Activated T-helper 1 cell treated with anti-CD3 and anti-CD28 coated beads, Interleukin-12 subunit alpha, Interleukin-12 subunit beta, Interleukin-2, Interleukin-4 antibody, amounts not matched to agents 30 ng/mL and 10 ng/mL and 1 ng/mL, durations not matched to agents 14 hours and 24 hours and 36 hours (primary cell): ENCODE results near the gene TNIP2. TPM values are rescaled to one million over a fixed set of nuclear protein-coding genes. Genes with fewer than 3 reads are reported as not detected.

Experiments
- DNase-seq: peaks from one replicate; pipeline ENCODE4 v3.0.0; 2021; ENCODE audit warnings: low spot score
- H3K27ac Mint-ChIP-seq: one replicate; pipeline ENCODE4 v1.8.0; 2021; ENCODE audit warnings: mild to moderate bottlenecking, mixed read lengths
- H3K27me3 Mint-ChIP-seq: one replicate; pipeline ENCODE4 v1.8.0; 2022; ENCODE audit warnings: mild to moderate bottlenecking, moderate library complexity, mixed read lengths; ENCODE audit not compliant: insufficient read depth
- H3K36me3 Mint-ChIP-seq: one replicate; pipeline ENCODE4 v1.8.0; 2021; ENCODE audit warnings: low read depth, mixed read lengths
- H3K4me1 Mint-ChIP-seq: one replicate; pipeline ENCODE4 v1.8.0; 2021; ENCODE audit warnings: low read depth, mixed read lengths
- H3K4me3 Mint-ChIP-seq: one replicate; pipeline ENCODE4 v1.8.0; 2021; ENCODE audit warnings: mild to moderate bottlenecking, moderate library complexity, mixed read lengths
- H3K9me3 Mint-ChIP-seq: one replicate; pipeline ENCODE4 v1.8.0; 2021; ENCODE audit warnings: mixed read lengths
- intact Hi-C: fragments of 100-400 bp; cut with micrococcal nuclease; formaldehyde crosslinking; loops from one replicate; pipeline ENCODE4 v1.15.1; 2024
- total RNA-seq: library from RNA; stranded (reverse); gene quantifications from 2 replicates; pipeline ENCODE4 v1.2.3, GENCODE V29; 2022

The TNIP2 gene
- total RNA-seq, 1 donor from 2014 or later = 98.6 TPM

DNA sequence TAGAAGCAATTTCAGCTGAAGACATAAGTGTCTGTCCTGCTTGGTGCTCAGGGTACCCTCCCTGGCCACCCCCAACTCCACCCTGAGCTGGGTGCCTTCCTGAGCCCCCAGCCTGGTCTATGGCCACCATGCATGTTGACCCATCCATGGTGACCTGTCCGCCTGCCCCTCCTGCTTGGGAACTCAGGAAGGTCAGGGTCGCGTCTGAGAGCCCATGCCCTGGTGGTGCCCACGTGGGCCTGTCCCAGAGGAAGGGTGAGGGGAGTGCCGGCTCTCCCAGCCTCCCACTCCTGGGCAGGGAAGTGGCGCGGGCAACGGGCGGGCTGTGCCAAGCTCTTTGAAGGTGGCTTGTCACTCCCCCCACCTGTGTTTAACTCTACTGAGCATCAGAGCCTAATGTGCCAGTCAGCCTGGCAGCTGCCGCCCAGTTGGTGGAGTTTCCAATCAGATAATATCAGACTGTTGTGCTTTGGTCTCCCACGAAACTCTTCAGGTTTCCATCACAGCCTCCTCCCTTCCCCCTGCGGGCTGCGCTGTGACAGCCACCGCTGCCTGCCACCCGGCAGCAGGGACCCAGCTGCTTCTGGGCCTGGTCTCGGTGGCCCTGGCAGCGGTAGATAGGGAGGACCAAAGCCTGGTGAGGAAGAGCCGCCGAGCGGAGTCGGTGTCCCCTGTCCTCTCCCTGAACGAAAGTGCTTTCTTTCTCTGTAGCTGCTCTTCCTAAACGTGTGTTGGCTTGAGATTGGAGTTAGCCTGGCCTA, 41.6 kb upstream of the TNIP2 start:
- Mint-ChIP-seq H3K27me3 (no peaks in the 10 kb centered on the region), H3K27ac (peak overlapping the region; percentile 92), H3K36me3 (peaks cover 13% of the 10 kb centered on the region), H3K4me1 (peaks cover 56% of the 10 kb centered on the region), H3K4me3 (peak overlapping the region; percentile 87), H3K9me3 (no peaks in the 10 kb centered on the region)
- DNase-seq = no peak
- intact Hi-C loops = loop anchor here (1.0 to 2.0 kb wide), 4 partner anchors 10 to 51 kb away; no protein-coding TSS in a partner anchor

- DNase-seq = no peak
- intact Hi-C loops = no loop called here
- H3K36me3 Mint-ChIP-seq = peaks cover 13% of the 10 kb centered on the region
Observed at GRCh38 chr4:2796849-2797544, 40.9 kb upstream of the TNIP2 start.

DNA sequence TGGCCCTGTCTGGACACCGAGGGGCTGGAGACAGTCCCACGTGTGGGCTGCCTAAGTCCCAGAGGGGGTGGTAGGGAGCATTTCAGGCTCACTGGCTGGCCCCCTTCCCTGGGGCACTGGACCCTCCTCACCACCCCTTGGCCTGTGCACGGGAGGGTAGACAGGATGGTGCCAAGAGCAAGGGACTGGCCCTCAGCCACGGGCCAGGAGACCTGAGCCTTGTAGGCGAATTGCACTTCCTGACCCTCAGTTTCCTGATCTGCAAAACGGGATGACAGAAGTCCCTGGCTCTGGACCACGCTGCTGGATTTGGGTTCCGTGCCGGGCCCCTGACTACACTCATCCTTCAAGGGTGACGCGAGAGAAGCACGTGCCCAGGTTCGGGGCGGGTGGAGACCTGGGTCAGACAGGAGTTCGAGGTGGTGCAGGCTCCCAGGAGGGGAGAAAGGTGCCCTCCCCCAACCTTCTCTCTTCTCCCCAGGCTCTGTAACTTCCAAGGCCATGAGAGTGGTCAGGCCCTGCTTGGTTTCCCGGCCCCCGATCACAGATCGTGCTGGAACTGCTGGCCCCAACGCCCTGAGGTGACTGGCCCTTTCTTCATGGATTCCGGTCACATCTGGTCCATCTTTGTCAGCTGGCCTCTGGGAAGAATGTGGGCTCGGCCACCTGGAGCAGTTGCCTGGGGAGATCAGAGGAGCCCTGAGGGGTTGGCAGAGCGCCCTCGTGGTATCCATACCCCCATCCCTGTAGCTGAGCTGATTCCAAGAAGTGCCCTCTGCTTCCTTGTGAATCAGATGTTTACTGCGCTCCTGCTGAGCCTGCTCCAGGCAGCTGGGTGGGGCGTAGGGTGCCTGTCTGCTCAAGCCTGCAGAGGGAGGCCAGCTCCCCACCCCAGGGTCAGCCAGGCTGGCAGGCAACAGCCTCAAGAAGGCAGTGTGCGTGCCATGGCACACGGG, 40.0 kb upstream of the TNIP2 start:
- H3K4me1 Mint-ChIP-seq = peaks cover 56% of the 10 kb centered on the region
- no peak overlapping the region for H3K27ac Mint-ChIP-seq
- H3K36me3 Mint-ChIP-seq = peaks cover 13% of the 10 kb centered on the region
- peak overlapping the region; percentile 39 for H3K4me3 Mint-ChIP-seq
- no peak for DNase-seq
- H3K27me3 Mint-ChIP-seq = no peaks in the 10 kb centered on the region
- no peaks in the 10 kb centered on the region for H3K9me3 Mint-ChIP-seq
- intact Hi-C loops = no loop called here

More at GRCh38 chr4:2796849-2797544, 40.9 kb upstream of the TNIP2 start:
- no peak overlapping the region for H3K27ac Mint-ChIP-seq
- H3K9me3 Mint-ChIP-seq = no peaks in the 10 kb centered on the region
- H3K27me3 Mint-ChIP-seq = no peaks in the 10 kb centered on the region
- peaks cover 59% of the 10 kb centered on the region for H3K4me1 Mint-ChIP-seq
- H3K4me3 Mint-ChIP-seq = peak overlapping the region; percentile 87

GRCh38 chr4:2795300-2795892, 39.3 kb upstream of the TNIP2 start:
- H3K4me3 Mint-ChIP-seq = peak overlapping the region; percentile 88
- H3K4me1 Mint-ChIP-seq = peaks cover 56% of the 10 kb centered on the region
- peaks cover 13% of the 10 kb centered on the region for H3K36me3 Mint-ChIP-seq
- H3K27ac Mint-ChIP-seq = no peak overlapping the region
- no peak for DNase-seq
- intact Hi-C loops = no loop called here
- no peaks in the 10 kb centered on the region for H3K9me3 Mint-ChIP-seq
- H3K27me3 Mint-ChIP-seq = no peaks in the 10 kb centered on the region

DNA sequence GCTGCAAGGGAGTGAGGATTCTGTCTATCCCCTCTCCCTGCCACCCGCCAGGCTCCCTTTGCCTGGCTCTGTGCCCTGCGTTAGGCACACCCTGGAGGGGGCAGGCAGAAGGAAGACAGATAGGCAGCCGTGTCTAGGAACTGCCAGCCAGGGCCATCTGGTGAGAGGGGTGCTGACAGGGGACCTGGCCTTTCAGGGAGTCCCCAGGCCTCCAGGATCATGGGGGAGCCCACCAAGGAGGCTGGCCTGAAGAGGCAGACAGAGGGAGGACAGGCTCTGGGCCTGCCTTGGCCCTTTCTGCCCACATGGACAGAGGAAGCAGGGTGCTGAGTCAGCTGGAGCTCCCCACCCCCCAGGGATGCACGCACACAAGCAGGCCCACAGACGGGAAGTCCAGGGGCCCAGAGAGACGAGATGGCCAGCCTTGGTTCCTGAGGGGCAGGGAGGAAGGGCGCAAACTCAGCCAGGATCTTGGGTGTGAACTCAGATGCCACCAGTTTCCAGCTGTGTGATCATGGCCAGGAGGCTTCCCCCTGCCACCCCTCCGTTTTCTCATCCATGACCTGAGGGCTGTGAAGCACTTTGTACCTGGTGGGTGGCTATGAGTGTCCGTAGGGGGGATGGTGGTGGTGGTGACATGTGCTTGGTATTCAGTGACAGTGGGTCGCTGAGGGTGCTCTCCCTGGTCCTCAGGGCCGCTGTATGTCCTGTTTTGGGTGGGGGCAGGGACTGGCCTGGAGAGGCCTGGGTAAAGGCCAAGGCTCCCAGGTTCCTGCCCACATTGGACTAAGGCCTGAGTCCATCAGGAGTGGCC, 38.6 kb upstream of the TNIP2 start:
- Mint-ChIP-seq H3K4me3 (peak overlapping the region; percentile 88), H3K36me3 (peaks cover 13% of the 10 kb centered on the region), H3K4me1 (peaks cover 56% of the 10 kb centered on the region), H3K27me3 (no peaks in the 10 kb centered on the region), H3K27ac (peak overlapping the region; percentile 52), H3K9me3 (no peaks in the 10 kb centered on the region)
- intact Hi-C loops = no loop called here
- DNase-seq = no peak

GRCh38 chr4:2793586-2794485, 37.7 kb upstream of the TNIP2 start:
- H3K4me3 Mint-ChIP-seq = peak overlapping the region; percentile 88
- no peak for DNase-seq
- peak overlapping the region; percentile 87 for H3K27ac Mint-ChIP-seq
- no peaks in the 10 kb centered on the region for H3K9me3 Mint-ChIP-seq
- H3K27me3 Mint-ChIP-seq = no peaks in the 10 kb centered on the region
- H3K4me1 Mint-ChIP-seq = peaks cover 57% of the 10 kb centered on the region
- intact Hi-C loops = no loop called here
- H3K36me3 Mint-ChIP-seq = peaks cover 11% of the 10 kb centered on the region

DNA sequence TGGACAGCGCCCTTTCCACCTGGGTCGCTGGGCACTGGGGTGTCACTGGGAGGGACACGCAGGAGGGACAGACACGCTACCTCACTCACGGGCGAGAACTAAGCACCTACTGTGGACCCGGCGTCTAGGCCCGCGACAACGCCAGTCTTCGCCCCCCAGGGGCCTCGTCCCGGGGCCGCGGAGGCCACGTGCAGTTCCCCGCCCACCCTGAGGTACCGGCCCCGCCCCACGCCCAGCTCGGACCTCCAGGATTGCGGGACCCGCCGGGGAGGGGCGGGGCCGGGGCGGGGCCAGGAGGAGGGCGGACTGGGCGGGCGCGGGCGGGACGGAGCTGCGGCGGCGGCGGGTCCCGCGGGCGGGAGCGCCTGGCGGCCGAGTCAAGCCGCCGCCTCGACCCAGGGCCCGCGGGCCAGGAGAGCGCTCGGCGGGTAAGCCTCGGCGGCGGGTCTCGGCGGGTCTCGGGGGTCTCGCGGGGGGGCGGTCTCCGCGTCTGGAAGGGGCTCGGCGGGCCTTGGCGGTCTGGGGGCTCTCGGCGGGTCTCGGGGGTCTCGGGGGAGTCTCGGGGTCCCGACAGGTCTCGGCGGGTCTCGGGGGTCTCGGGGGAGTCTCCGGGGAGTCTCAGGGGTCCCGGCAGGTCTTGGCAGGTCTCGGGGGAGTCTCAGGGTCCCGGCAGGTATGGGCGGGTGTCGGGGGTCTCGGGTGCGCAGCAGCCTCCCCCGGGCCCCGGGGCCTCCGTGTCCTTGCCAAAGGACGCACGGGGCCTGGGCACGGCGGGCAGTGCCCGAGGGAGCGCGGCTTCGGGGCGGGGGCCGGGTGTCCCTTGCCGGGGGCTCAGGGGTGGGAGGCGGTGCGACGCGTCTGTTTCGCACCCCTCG, 36.8 kb upstream of the TNIP2 start, which contains the start of gene SH3BP2:
SH3BP2 (plus strand) TSS at position 375 of the 875 bp plus-strand sequence. CDS start 27,533 bp downstream, outside the sequence.
- H3K36me3 Mint-ChIP-seq = peaks cover 6% of the 10 kb centered on the region
- peaks cover 54% of the 10 kb centered on the region for H3K4me1 Mint-ChIP-seq
- intact Hi-C loops = no loop called here

DNA sequence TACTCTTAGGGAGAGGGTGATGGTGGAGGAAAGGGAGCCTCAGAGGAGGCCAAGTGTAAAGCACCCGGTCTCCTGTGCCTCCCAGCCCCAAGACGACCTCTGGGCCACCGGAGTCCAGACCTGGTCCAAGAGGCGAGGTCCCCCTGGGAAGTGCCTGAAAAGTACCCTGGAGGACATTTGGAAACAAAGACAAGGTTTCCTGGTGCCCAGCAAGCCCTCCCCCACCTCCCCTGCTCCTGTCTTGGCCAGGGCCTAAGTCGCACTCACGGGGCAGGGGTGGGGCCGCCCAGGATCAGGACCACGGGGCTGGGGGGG, 36.2 kb upstream of the TNIP2 start:
- Mint-ChIP-seq H3K27ac (no peak overlapping the region), H3K4me1 (peaks cover 54% of the 10 kb centered on the region), H3K9me3 (no peaks in the 10 kb centered on the region), H3K36me3 (no peaks in the 10 kb centered on the region), H3K27me3 (no peaks in the 10 kb centered on the region), H3K4me3 (peak overlapping the region; percentile 42)
- intact Hi-C loops = no loop called here
- no peak for DNase-seq

More for the DNA sequence above, 36.8 kb upstream of the TNIP2 start, which contains the start of gene SH3BP2:
- Mint-ChIP-seq H3K9me3 (no peaks in the 10 kb centered on the region), H3K27me3 (no peaks in the 10 kb centered on the region), H3K4me3 (peak within 1 kb of the TSS; percentile 88), H3K27ac (peak within 1 kb of the TSS; percentile 87)
- peak; percentile 43 for DNase-seq

- Mint-ChIP-seq H3K4me3 (peak overlapping the region; percentile 42), H3K4me1 (peaks cover 57% of the 10 kb centered on the region), H3K27me3 (no peaks in the 10 kb centered on the region), H3K9me3 (no peaks in the 10 kb centered on the region), H3K36me3 (no peaks in the 10 kb centered on the region), H3K27ac (peak overlapping the region; percentile 66)
- intact Hi-C loops = no loop called here
- DNase-seq = no peak
Observed at GRCh38 chr4:2791518-2792395, 35.6 kb upstream of the TNIP2 start.
